Endothelial cell of umbilical vein (primary cell): ENCODE measurements around the gene DGCR2. TPM values are rescaled to one million over a fixed set of nuclear protein-coding genes. Genes with fewer than 3 reads are reported as not detected.

Experiments
- BruUV-seq: library from RNA; stranded (reverse); fragments of 400-500 nt; replicated peaks from 2 replicates; lab custom pipeline; 2021; lab: Mats Ljungman, UMichigan
- CTCF ChIA-PET: fragments of 300-600, 350-600 bp; sonication (Branson Sonifier 250); formaldehyde crosslinking; loops from one replicate; lab custom pipeline; 2021; ENCODE audit warnings: antibody characterized with exemption, inconsistent platforms; lab: Charles Lee
- POLR2A ChIA-PET: fragments of 300-600, 350-600 bp; sonication (Branson Sonifier 250); formaldehyde crosslinking; loops from one replicate; lab custom pipeline; 2021; ENCODE audit warnings: antibody characterized with exemption, inconsistent platforms; lab: Charles Lee
- DNase-seq: peaks from one replicate; pipeline ENCODE4 v3.0.0-alpha.2; 2011; ENCODE audit warnings: low read depth, low spot score
- FAIRE-seq: peaks from 2 replicates; lab custom pipeline; 2011; peaks lifted over from hg19 to GRCh38; lab: Jason Lieb, UNC
- H2AFZ ChIP-seq: 2 replicates; pipeline ENCODE4 v1.6.0; 2012; ENCODE audit warnings: low read depth, low read length, control low read depth, inconsistent platforms
- H3K27ac ChIP-seq: 2 replicates; pipeline ENCODE4 v1.5.1; 2011; ENCODE audit warnings: low read depth, mild to moderate bottlenecking, control low read depth, low read length, moderate library complexity; ENCODE audit not compliant: insufficient read depth
- H3K27me3 ChIP-seq, 2 experiments: 2 replicates each; pipeline versions ENCODE4 v1.6.0 to v1.6.1; 2011; ENCODE audit warnings: low read length in 2 of 2, mixed read lengths in 1 of 2; ENCODE audit not compliant: control insufficient read depth in 2 of 2, insufficient read depth in 2 of 2
- H3K36me3 ChIP-seq, 2 experiments: 2 replicates in 1 of 2; 3 replicates in 1 of 2; pipeline ENCODE4 v1.5.1; 2011; ENCODE audit warnings: low read length in 2 of 2, mild to moderate bottlenecking in 1 of 2, moderate library complexity in 1 of 2; ENCODE audit not compliant: control insufficient read depth in 2 of 2, insufficient read depth in 2 of 2; ENCODE audit errors: extremely low read depth in 1 of 2
- H3K4me1 ChIP-seq: 3 replicates; pipeline ENCODE4 v1.5.1; 2011; ENCODE audit warnings: mild to moderate bottlenecking, low read length; ENCODE audit not compliant: control insufficient read depth, insufficient read depth; ENCODE audit errors: extremely low read depth
- H3K4me2 ChIP-seq: 2 replicates; pipeline ENCODE4 v1.6.1; 2011; ENCODE audit warnings: low read length, control low read depth, mixed read lengths; ENCODE audit not compliant: insufficient read depth
- H3K4me3 ChIP-seq, 3 experiments: fragments of 200-600 bp in 1 of 3; sonication (generic), shearing (Covaris generic) in 1 of 3; replicated peaks in 1 of 3; 2 replicates each; pipeline ENCODE4 v1.5.1; 2011 to 2016; ENCODE audit warnings: control low read depth in 3 of 3, low read length in 3 of 3, mild to moderate bottlenecking in 2 of 3, inconsistent platforms in 1 of 3, low read depth in 1 of 3, moderate library complexity in 1 of 3; ENCODE audit not compliant: insufficient read depth in 1 of 3
- H3K79me2 ChIP-seq: 2 replicates; pipeline ENCODE4 v1.6.0; 2012; ENCODE audit warnings: low read length, inconsistent platforms; ENCODE audit not compliant: control insufficient read depth, insufficient read depth
- H3K9ac ChIP-seq: replicated peaks from 2 replicates; pipeline ENCODE3; 2011; ENCODE audit warnings: low read length, control low read depth; ENCODE audit not compliant: insufficient read depth; ENCODE audit errors: extremely low read depth
- H3K9me1 ChIP-seq: replicated peaks from 3 replicates; pipeline ENCODE4 v1.6.0; 2011; ENCODE audit warnings: mild to moderate bottlenecking, low read length; ENCODE audit not compliant: control insufficient read depth, insufficient read depth; ENCODE audit errors: extremely low read depth
- H3K9me3 ChIP-seq: replicated peaks from 2 replicates; pipeline ENCODE4 v1.5.1; 2012; ENCODE audit warnings: low read length, inconsistent platforms; ENCODE audit not compliant: control insufficient read depth, insufficient read depth
- H4K20me1 ChIP-seq: replicated peaks from 2 replicates; pipeline ENCODE3; 2011; ENCODE audit warnings: mild to moderate bottlenecking, low read length; ENCODE audit not compliant: control insufficient read depth, insufficient read depth; ENCODE audit errors: extremely low read depth
- EZH2 ChIP-seq: IDR thresholded peaks from 2 replicates; pipeline ENCODE4 v1.6.1; 2012; ENCODE audit warnings: borderline replicate concordance, low read depth, mild to moderate bottlenecking, moderate library complexity, low read length, inconsistent platforms; ENCODE audit not compliant: severe bottlenecking
- FOS ChIP-seq: IDR thresholded peaks from 2 replicates; pipeline ENCODE4 v1.6.1; 2011; ENCODE audit warnings: mild to moderate bottlenecking, low read length, moderate library complexity, borderline replicate concordance; ENCODE audit not compliant: insufficient read depth
- GATA2 ChIP-seq: IDR thresholded peaks from 2 replicates; pipeline ENCODE4 v1.7.0; 2011; ENCODE audit warnings: low read depth, mild to moderate bottlenecking, moderate library complexity, mixed read lengths, low read length; ENCODE audit not compliant: insufficient read length, insufficient read depth
- JUN ChIP-seq: IDR thresholded peaks from 2 replicates; pipeline ENCODE4 v1.6.1; 2011; ENCODE audit warnings: borderline replicate concordance, low read depth; ENCODE audit not compliant: insufficient read length, insufficient read depth
- MAX ChIP-seq: IDR thresholded peaks from 2 replicates; pipeline ENCODE4 v1.6.1; 2011; ENCODE audit not compliant: insufficient read depth, insufficient read length
- MYC ChIP-seq: IDR thresholded peaks from one replicate; pipeline ENCODE4 v1.6.1; 2011; ENCODE audit warnings: mild to moderate bottlenecking, low read depth, low read length
- POLR2A ChIP-seq: IDR thresholded peaks from 2 replicates; pipeline ENCODE4 v1.6.1; 2012; ENCODE audit warnings: low read depth, mild to moderate bottlenecking, control low read depth, low read length
- POLR2AphosphoS5 ChIP-seq: IDR thresholded peaks from 2 replicates; pipeline ENCODE4 v1.6.1; 2012; ENCODE audit warnings: low read depth, mild to moderate bottlenecking, control low read depth, low read length, moderate library complexity; ENCODE audit not compliant: insufficient read depth
- dilution Hi-C: fragments of 300-500 bp; cut with MboI; formaldehyde crosslinking; loops from one replicate; pipeline ENCODE4 v1.15.0; 2019; ENCODE audit warnings: low sequenced_read_pairs; ENCODE audit not compliant: extremely low pct_ligation_motif_present
- intact Hi-C: fragments of 100-400 bp; cut with micrococcal nuclease; formaldehyde crosslinking; loops from one replicate; pipeline ENCODE4 v1.10.0; 2022
- polyA plus RNA-seq, 4 experiments: library from polyadenylated mRNA; depleted of rRNA in 3 of 4; stranded (reverse) in 3 of 4; unstranded in 1 of 4; fragments of >200 nt; gene quantifications; 2 replicates each; pipeline versions ENCODE4 v1.2.1 to v1.2.3, GENCODE V29; 2011 to 2012; ENCODE audit warnings: missing spikeins in 1 of 4
- total RNA-seq: library from RNA; stranded (reverse); gene quantifications from 2 replicates; pipeline ENCODE4 v1.2.3, GENCODE V29; 2021
- TF ChIP-seq, protein P1 (sequence below), 2 donors: IDR thresholded peaks; 1 replicate in 1 of 2; 2 replicates in 1 of 2; pipeline ENCODE4 v1.5.1; 2011; ENCODE audit warnings: low read length in 2 of 2, mild to moderate bottlenecking in 2 of 2, moderate library complexity in 2 of 2, control low read depth in 1 of 2, inconsistent platforms in 1 of 2, low read depth in 1 of 2; ENCODE audit not compliant: insufficient read depth in 1 of 2; ENCODE audit errors: extremely low read depth in 1 of 2

The DGCR2 gene
- total and polyA plus RNA-seq, 2 donors (not counting 3 experiments of a cell fraction or from before 2014, with no cell fraction given), result 44.8 to 51.2 TPM

DNA sequence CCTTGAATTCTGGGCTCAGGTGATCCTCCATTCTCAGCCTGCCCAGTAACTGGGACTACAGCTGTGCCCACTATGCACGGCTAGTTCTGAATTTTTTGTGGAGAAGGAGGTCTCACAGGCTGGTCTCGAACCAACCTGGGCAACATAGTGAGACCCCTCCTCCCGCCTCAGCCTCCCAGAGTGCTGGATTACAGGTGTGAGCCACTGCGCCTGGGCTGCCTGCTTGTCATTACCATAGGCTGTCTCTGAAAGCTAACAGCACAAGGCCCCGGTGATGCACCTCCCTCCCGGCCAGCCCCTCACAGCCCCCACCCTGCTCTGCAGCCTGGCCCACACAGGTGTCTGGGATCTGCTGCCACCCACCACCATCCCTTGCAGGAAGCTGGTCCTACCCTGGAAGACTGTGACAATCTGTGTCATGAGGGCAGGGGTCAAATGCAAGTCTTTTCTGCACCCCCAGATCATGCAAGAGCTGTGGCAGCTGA, 82.4 kb downstream of the DGCR2 start:
- CTCF ChIA-PET, result no interaction called here
- no TSS peak for BruUV-seq
- intact Hi-C loops, result no loop called here

GRCh38 chr22:19039448-19039780, 82.8 kb downstream of the DGCR2 start:
- Histone ChIP-seq H3K4me2 (no peak overlapping the region), H3K4me1 (no peaks in the 10 kb centered on the region), H3K9ac (no peak overlapping the region), H3K9me3 (no peaks in the 10 kb centered on the region), H3K79me2 (no peaks in the 10 kb centered on the region), H3K27me3 (no peaks in the 10 kb centered on the region), H3K36me3 (peaks cover 0 to 39% of the 10 kb centered on the region in 2 experiments), H3K27ac (no peak overlapping the region), H3K9me1 (no peaks in the 10 kb centered on the region), H4K20me1 (no peaks in the 10 kb centered on the region), H3K4me3 (no peak overlapping the region), H2AFZ (no peak overlapping the region)
- ChIA-PET POLR2A (no interaction called here), CTCF (no interaction called here)
- dilution Hi-C loops, result no loop called here
- DNase-seq (no peak), FAIRE-seq (no peak)
- no TSS peak for BruUV-seq
- no peak for TF ChIP-seq EZH2
- no peak for TF ChIP-seq GATA2
- TF ChIP-seq, protein P1, sequence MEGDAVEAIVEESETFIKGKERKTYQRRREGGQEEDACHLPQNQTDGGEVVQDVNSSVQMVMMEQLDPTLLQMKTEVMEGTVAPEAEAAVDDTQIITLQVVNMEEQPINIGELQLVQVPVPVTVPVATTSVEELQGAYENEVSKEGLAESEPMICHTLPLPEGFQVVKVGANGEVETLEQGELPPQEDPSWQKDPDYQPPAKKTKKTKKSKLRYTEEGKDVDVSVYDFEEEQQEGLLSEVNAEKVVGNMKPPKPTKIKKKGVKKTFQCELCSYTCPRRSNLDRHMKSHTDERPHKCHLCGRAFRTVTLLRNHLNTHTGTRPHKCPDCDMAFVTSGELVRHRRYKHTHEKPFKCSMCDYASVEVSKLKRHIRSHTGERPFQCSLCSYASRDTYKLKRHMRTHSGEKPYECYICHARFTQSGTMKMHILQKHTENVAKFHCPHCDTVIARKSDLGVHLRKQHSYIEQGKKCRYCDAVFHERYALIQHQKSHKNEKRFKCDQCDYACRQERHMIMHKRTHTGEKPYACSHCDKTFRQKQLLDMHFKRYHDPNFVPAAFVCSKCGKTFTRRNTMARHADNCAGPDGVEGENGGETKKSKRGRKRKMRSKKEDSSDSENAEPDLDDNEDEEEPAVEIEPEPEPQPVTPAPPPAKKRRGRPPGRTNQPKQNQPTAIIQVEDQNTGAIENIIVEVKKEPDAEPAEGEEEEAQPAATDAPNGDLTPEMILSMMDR (IDR thresholded peaks at IDR 0.05; ENCODE audit: extremely low read depth in 1 of 2, insufficient read depth in 1 of 2, low read depth in 1 of 2, low read length in 2 of 2), result no peak
- no peak for TF ChIP-seq POLR2A
- no peak for TF ChIP-seq MYC
- TF ChIP-seq MAX, result no peak
- no peak for TF ChIP-seq JUN
- no peak for TF ChIP-seq FOS
- no peak for TF ChIP-seq POLR2AphosphoS5
- intact Hi-C loops, result no loop called here

More for the DNA sequence above, 82.4 kb downstream of the DGCR2 start:
- TF ChIP-seq FOS, result no peak
- no peak for TF ChIP-seq GATA2
- TF ChIP-seq POLR2AphosphoS5, result no peak
- TF ChIP-seq MYC, result no peak
- Histone ChIP-seq H3K9ac (no peak overlapping the region), H3K79me2 (no peaks in the 10 kb centered on the region), H4K20me1 (no peaks in the 10 kb centered on the region), H3K27ac (no peak overlapping the region), H2AFZ (no peak overlapping the region), H3K27me3 (no peaks in the 10 kb centered on the region), H3K4me2 (no peak overlapping the region), H3K36me3 (peaks cover 0 to 40% of the 10 kb centered on the region in 2 experiments), H3K4me1 (no peaks in the 10 kb centered on the region), H3K9me1 (no peaks in the 10 kb centered on the region), H3K9me3 (no peaks in the 10 kb centered on the region), H3K4me3 (no peak overlapping the region)
- DNase-seq (no peak), FAIRE-seq (no peak)
- dilution Hi-C loops, result no loop called here
- POLR2A ChIA-PET, result no interaction called here
